HL-60 (cell line): ENCODE results near the gene MYLK3.

Source experiments
- POLR2AphosphoS5 ChIP-seq: IDR thresholded peaks from 2 replicates; pipeline ENCODE4 v1.6.1; 2012; ENCODE audit warnings: low read depth
- REST ChIP-seq: IDR thresholded peaks from 2 replicates; pipeline ENCODE4 v1.6.1; 2012; ENCODE audit warnings: low read depth; ENCODE audit not compliant: insufficient replicate concordance
- TF ChIP-seq, protein P1 (sequence below): IDR thresholded peaks from one replicate; pipeline ENCODE4 v1.5.1; 2011; ENCODE audit warnings: low read length, control low read depth, inconsistent platforms; ENCODE audit not compliant: insufficient read depth

GRCh38 chr16:46687486-46687885 is 60.7 kb downstream of the MYLK3 start:
- TF ChIP-seq REST (no peak), POLR2AphosphoS5 (no peak)
- TF ChIP-seq, protein P1, sequence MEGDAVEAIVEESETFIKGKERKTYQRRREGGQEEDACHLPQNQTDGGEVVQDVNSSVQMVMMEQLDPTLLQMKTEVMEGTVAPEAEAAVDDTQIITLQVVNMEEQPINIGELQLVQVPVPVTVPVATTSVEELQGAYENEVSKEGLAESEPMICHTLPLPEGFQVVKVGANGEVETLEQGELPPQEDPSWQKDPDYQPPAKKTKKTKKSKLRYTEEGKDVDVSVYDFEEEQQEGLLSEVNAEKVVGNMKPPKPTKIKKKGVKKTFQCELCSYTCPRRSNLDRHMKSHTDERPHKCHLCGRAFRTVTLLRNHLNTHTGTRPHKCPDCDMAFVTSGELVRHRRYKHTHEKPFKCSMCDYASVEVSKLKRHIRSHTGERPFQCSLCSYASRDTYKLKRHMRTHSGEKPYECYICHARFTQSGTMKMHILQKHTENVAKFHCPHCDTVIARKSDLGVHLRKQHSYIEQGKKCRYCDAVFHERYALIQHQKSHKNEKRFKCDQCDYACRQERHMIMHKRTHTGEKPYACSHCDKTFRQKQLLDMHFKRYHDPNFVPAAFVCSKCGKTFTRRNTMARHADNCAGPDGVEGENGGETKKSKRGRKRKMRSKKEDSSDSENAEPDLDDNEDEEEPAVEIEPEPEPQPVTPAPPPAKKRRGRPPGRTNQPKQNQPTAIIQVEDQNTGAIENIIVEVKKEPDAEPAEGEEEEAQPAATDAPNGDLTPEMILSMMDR: no peak
